ENCODE measurements around the gene SLC9A8. TPM values are rescaled to one million over a fixed set of nuclear protein-coding genes. Genes with fewer than 3 reads are reported as not detected.

The SLC9A8 gene
- total and polyA plus RNA-seq, 2 of the 8 experiments (the other 6 are each of a cell fraction or from before 2014, with no cell fraction given): 3.2 to 6.2 TPM

DNA sequence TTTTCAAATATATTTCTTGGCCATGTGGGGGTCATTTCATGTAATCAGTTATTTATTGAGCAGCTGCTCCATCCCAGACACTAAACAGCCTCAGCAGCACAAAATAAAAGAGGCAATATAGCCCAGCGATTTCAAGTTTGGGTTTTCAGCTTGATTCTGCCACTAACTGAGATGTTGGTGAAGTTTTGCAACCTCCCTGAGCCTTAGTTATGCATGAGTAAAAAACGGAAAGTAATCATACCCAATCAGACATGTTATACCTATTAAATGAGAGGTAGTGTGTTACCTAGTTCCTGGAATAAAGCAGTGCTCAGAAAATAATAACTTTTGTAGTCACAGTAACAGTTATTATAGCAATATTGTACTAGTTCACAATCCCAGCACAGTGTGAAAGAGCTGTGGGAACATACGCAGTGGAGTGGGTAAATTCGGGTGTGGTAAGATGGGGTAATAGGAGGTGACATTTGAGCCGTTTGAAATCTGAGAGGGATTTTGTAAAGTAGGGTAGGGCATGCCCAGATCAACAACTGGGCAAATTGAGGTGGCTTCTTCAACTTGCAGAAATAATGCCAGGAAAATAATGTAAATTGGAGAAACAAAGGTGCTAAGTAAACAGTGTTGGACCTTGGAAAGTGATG is 1.5 kb downstream of the SLC9A8 start (continued):
- TF ChIP-seq EP300 (IDR thresholded peaks at IDR 0.05; ENCODE audit: borderline replicate concordance in 1 of 2, low read depth in 2 of 2, low read length in 2 of 2) (no peak), TCF12 (IDR thresholded peaks at IDR 0.05; ENCODE audit: low read depth, low read length) (no peak), RAD21 (IDR thresholded peaks at IDR 0.05 in 1 of 2, conservative IDR thresholded peaks at IDR 0.05 in 1 of 2; ENCODE audit: low read depth in 2 of 2, low read length in 2 of 2) (no peak), TAF1 (IDR thresholded peaks at IDR 0.05; ENCODE audit: low read depth, low read length) (no peak)

Data from H1 (cell line).